WI38 (cell line): ENCODE measurements around the gene C14orf180.

Experiments
- H3K4me3 ChIP-seq: 2 replicates; pipeline ENCODE4 v1.5.1; 2011; ENCODE audit warnings: low read depth, mild to moderate bottlenecking, control low read depth, low read length
- TF ChIP-seq, protein P1 (sequence below): IDR thresholded peaks from 2 replicates; pipeline ENCODE4 v1.5.1; 2012; ENCODE audit warnings: low read depth, mild to moderate bottlenecking, control low read depth, low read length

C14orf180 gene

GRCh38 chr14:104597576-104597975 is 18.0 kb downstream of the C14orf180 start:
- TF ChIP-seq, protein P1, sequence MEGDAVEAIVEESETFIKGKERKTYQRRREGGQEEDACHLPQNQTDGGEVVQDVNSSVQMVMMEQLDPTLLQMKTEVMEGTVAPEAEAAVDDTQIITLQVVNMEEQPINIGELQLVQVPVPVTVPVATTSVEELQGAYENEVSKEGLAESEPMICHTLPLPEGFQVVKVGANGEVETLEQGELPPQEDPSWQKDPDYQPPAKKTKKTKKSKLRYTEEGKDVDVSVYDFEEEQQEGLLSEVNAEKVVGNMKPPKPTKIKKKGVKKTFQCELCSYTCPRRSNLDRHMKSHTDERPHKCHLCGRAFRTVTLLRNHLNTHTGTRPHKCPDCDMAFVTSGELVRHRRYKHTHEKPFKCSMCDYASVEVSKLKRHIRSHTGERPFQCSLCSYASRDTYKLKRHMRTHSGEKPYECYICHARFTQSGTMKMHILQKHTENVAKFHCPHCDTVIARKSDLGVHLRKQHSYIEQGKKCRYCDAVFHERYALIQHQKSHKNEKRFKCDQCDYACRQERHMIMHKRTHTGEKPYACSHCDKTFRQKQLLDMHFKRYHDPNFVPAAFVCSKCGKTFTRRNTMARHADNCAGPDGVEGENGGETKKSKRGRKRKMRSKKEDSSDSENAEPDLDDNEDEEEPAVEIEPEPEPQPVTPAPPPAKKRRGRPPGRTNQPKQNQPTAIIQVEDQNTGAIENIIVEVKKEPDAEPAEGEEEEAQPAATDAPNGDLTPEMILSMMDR = no peak

DNA sequence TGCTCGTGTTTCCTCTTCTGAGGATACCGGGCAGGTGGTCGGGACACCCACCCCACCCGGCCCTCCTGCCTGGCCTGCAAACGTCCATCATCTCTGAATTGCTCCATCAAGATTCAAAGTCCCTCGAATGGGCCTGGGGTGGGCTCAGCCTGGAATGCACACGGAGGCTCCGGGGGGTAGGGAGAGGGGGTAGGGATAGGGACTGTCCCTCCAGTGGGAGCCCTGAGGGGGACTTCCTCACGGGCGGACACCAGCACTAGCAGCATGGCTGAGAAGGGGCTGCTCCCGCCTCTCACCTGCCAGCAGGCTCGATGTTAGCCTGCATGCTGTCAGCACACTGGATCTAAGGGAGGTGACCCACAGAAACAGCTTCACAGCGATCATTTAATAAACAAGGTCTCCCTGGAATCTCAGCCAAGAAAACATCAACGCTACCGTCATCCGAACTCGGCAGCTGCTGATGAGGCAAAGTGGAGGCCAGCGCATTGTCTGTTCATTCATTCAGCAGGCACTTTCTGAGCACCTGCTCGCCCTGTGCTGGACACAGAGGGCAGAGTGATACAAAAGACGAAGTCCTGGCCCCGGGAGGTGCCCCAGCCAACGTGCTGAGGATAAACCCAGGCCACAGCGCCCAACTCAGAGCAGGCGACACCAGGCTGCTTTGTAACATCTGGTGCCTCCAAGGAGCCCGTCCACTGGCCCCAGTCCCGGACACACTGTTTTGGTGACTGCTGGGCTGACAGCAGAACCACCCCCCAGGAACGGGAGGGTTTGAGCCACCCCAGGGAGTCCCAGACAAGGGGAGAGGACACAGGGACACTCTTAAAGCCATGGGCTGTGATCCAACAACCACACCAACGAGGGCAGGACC is 18.7 kb downstream of the C14orf180 start:
- TF ChIP-seq, protein P1 = no peak
- H3K4me3 ChIP-seq = no peak overlapping the region

More at GRCh38 chr14:104597576-104597975, 18.0 kb downstream of the C14orf180 start:
- H3K4me3 ChIP-seq = no peak overlapping the region

GRCh38 chr14:104598910-104599273 is 19.3 kb downstream of the C14orf180 start:
- H3K4me3 ChIP-seq = no peak overlapping the region
- TF ChIP-seq, protein P1 = no peak

GRCh38 chr14:104599446-104599845 is 19.9 kb downstream of the C14orf180 start:
- TF ChIP-seq, protein P1 = no peak
- H3K4me3 ChIP-seq = no peak overlapping the region

GRCh38 chr14:104600141-104600643 is 20.6 kb downstream of the C14orf180 start:
- H3K4me3 ChIP-seq = no peak overlapping the region
- TF ChIP-seq, protein P1 = no peak

GRCh38 chr14:104600805-104601204 is 21.2 kb downstream of the C14orf180 start:
- TF ChIP-seq, protein P1 = no peak
- no peak overlapping the region for H3K4me3 ChIP-seq

- TF ChIP-seq, protein P1 = no peak
- H3K4me3 ChIP-seq = no peak overlapping the region
These were observed 22.2 kb downstream of the C14orf180 start for GRCh38 chr14:104601786-104602185.
